ENCODE results near the gene LYRM4.

The LYRM4 gene

GRCh38 chr6:5261545-5262109 lies 877 bp upstream of the LYRM4 start:
- H3K4me3 ChIP-seq (ENCODE audit: low read depth, low read length), result peak overlapping the region; percentile 87
- in situ Hi-C loops (cut with HindIII; ENCODE audit: low sequenced_read_pairs), result no loop called here
- no peak for TF ChIP-seq CTCF (IDR thresholded peaks at IDR 0.05; ENCODE audit: low read depth, low read length)
- DNase-seq (ENCODE audit: low read depth, low spot score), result no peak

- TF ChIP-seq CTCF (IDR thresholded peaks at IDR 0.05; ENCODE audit: low read depth, low read length), result no peak
- peak; percentile 48 for DNase-seq (ENCODE audit: low read depth, low spot score)
These were observed 584 bp downstream of the LYRM4 start for GRCh38 chr6:5260111-5260620.

GRCh38 chr6:5259428-5259827 lies 1.3 kb downstream of the LYRM4 start:
- TF ChIP-seq CTCF (IDR thresholded peaks at IDR 0.05; ENCODE audit: low read depth, low read length), result no peak
- H3K4me3 ChIP-seq (ENCODE audit: low read depth, low read length), result no peak overlapping the region
- in situ Hi-C loops (cut with HindIII; ENCODE audit: low sequenced_read_pairs), result no loop called here
- DNase-seq (ENCODE audit: low read depth, low spot score), result no peak

More at GRCh38 chr6:5260111-5260620, 584 bp downstream of the LYRM4 start:
- in situ Hi-C loops (cut with HindIII; ENCODE audit: low sequenced_read_pairs), result no loop called here
- H3K4me3 ChIP-seq (ENCODE audit: low read depth, low read length), result peak overlapping the region; percentile 87

- no peak for TF ChIP-seq CTCF (IDR thresholded peaks at IDR 0.05; ENCODE audit: low read depth, low read length)
- H3K4me3 ChIP-seq (ENCODE audit: low read depth, low read length), result no peak overlapping the region
- in situ Hi-C loops (cut with HindIII; ENCODE audit: low sequenced_read_pairs), result no loop called here
- no peak for DNase-seq (ENCODE audit: low read depth, low spot score)
These were observed 3.4 kb downstream of the LYRM4 start for GRCh38 chr6:5257400-5257799.

GRCh38 chr6:5256952-5257351 lies 3.8 kb downstream of the LYRM4 start:
- H3K4me3 ChIP-seq (ENCODE audit: low read depth, low read length), result no peak overlapping the region
- no peak for TF ChIP-seq CTCF (IDR thresholded peaks at IDR 0.05; ENCODE audit: low read depth, low read length)
- DNase-seq (ENCODE audit: low read depth, low spot score), result no peak
- in situ Hi-C loops (cut with HindIII; ENCODE audit: low sequenced_read_pairs), result no loop called here

GRCh38 chr6:5250911-5251310 lies 9.8 kb downstream of the LYRM4 start:
- no peak for DNase-seq (ENCODE audit: low read depth, low spot score)
- in situ Hi-C loops (cut with HindIII; ENCODE audit: low sequenced_read_pairs), result no loop called here
- H3K4me3 ChIP-seq (ENCODE audit: low read depth, low read length), result no peak overlapping the region
- TF ChIP-seq CTCF (IDR thresholded peaks at IDR 0.05; ENCODE audit: low read depth, low read length), result no peak

Measured in astrocyte of the spinal cord (primary cell).